HG03571 (cell line): ENCODE data around the gene NOP9.

ENCODE experiments used
- ATAC-seq: cut with Tn5 transposase; IDR thresholded peaks from one replicate; pipeline ENCODE4 v1.9.1; 2021; ENCODE audit not compliant: unreplicated experiment

NOP9 gene, protein sequence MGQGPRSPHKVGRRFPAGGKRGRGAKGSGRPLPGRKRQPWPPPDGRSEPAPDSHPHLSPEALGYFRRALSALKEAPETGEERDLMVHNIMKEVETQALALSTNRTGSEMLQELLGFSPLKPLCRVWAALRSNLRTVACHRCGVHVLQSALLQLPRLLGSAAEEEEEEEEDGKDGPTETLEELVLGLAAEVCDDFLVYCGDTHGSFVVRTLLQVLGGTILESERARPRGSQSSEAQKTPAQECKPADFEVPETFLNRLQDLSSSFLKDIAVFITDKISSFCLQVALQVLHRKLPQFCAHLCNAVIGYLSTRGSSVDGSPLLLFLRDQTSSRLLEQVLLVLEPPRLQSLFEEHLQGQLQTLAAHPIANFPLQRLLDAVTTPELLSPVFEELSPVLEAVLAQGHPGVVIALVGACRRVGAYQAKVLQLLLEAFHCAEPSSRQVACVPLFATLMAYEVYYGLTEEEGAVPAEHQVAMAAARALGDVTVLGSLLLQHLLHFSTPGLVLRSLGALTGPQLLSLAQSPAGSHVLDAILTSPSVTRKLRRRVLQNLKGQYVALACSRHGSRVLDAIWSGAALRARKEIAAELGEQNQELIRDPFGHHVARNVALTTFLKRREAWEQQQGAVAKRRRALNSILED

DNA sequence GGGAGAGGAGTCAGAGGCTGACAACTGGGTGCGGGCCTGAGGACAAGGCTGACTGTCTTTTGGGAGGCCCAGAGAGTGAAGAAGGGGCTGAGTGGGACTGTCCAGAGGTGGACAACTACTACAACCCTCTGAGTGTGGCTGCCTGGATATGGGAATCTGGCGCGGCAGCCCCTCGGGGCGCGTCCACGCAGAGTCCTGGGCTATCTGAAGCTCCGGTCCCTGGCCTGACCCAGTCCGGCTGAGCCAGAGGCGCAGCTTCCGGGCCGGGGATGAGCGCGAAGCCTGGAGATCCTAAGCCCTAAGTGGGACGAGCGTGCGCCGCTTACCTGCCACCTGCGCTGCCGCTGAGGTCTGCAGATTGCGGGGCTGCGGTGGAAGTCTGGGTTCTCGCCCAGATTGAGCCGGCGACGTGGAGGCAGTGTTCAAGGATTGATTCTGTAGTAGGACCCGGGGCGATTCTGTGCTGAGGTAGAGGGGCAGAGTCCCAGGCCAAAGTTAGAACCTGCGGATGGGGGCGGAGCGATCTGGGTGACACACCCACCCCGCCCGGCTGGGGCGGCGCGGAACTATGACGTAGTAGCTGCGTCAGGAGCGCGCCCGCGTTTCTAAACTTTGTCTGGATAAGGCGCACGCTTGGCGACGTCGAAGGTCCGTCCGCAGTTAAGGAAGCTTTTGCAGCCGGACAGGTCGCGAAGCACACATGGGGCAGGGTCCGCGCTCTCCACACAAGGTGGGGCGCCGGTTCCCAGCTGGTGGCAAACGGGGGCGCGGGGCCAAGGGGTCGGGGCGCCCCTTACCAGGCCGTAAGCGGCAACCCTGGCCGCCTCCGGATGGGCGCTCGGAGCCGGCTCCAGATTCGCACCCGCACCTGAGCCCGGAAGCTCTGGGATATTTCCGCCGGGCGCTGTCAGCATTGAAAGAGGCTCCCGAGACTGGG is at the start of gene NOP9, which contains the start of gene DHRS1:
TSS of gene NOP9 (plus strand) at position 596 of the 937 bp plus-strand sequence. CDS start at position 701, 105 bp downstream.
TSS of gene DHRS1 (minus strand) at position 526 of the 937 bp plus-strand sequence. CDS start 674 bp downstream, outside the sequence.
- peak; percentile 60 for ATAC-seq

DNA sequence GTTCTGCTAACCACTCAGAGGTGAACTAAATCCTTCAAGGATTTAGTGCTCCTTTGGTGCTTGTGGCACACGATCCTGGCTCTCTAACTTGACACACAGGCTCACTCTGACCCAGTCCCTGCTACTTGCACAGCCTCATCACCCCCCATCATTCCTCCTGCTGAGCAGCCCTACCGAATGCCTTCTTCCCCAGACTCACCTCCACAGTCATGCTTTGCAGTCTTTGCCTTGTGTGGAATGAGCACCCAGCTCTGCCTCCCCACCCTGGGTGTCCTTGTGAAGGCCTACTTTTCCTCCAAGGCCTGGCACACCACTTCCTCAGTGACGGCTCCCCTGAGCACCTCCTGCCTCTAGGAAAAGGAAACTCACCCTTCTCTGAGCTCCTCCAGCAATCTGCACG is 49.3 kb upstream of the NOP9 start:
- no peak for ATAC-seq

DNA sequence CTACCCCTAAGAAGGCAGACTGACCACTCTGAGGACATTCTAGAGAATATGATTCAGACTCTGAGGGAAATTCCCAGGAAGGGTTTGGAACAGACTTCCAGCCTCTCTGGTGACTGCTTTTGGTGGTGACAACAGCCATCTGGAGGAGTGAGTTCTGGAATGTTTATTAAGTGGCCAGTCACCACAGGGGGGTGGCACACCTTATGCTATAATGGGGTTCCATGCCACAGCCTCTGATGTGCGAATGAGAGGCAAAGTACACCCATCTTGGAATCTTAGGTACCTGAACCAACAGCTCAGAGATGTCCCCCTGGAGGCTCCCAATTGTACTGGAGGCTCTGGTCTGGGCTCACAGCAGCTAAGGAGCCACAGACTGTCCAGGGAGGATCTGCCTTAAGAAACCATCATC is 47.8 kb upstream of the NOP9 start:
- no peak for ATAC-seq

DNA sequence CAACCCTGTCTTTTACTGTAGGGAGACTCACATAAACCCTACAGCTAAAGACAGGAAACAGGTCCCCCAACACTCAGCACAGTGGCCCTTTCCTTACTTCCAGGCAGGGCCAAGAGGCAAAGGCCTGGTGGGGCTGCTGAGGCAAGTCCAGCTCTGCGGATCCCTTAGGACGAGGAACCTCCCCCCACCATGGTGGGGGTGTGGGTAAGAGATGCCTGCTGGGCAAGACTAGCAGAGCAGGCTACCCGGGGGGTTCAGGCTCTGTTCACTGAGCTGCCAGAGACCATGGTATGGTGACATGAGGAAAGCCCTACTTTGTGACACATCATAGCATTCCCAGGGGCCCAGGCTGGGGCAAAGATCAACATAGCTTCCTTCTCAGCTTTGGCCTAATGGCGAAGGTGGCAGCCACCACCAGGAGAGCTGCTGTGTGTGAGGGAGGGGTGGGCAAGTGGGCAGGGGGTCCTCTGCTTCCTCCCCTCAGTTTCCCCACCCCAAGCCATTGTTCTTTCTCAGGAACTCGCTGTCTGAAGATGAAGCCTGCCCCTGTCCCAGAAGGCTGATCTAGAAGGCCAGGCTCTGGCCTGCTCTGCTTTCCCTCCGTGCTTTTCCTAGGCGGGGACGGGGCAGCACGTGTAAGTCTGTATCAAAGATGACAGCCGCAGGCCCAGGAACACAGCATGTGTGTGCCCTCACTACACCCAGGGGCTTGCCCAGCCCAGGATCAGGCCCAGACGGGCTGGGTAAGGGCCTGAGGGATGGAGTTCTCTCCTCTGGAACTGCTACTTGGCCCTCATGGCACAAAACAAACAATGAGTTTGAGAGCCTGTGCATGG is 47.1 kb upstream of the NOP9 start:
- no peak for ATAC-seq

DNA sequence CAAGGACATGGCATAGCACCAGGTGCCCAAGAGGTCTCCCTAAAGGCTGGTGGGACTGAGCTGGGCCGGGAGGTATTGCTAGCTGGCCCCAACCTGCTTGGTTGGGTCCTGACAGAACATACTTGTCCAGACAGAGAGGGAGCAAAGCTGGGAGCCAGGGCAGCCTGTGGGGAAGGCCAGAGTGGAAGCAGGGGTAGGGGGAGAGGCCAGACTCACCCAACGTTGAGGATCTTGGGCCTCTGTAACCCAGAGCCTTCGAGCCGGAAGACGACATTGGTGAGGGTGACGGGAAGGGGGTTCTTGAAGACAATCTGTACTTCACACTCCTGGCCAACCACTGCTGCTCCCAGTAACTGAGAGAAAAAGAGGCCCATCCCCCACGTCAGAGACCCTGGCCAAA is 45.7 kb upstream of the NOP9 start:
- ATAC-seq = no peak

GRCh38 chr14:24254630-24255392 is 44.8 kb upstream of the NOP9 start:
- no peak for ATAC-seq

GRCh38 chr14:24255438-24255837 is 44.2 kb upstream of the NOP9 start:
- ATAC-seq = no peak

DNA sequence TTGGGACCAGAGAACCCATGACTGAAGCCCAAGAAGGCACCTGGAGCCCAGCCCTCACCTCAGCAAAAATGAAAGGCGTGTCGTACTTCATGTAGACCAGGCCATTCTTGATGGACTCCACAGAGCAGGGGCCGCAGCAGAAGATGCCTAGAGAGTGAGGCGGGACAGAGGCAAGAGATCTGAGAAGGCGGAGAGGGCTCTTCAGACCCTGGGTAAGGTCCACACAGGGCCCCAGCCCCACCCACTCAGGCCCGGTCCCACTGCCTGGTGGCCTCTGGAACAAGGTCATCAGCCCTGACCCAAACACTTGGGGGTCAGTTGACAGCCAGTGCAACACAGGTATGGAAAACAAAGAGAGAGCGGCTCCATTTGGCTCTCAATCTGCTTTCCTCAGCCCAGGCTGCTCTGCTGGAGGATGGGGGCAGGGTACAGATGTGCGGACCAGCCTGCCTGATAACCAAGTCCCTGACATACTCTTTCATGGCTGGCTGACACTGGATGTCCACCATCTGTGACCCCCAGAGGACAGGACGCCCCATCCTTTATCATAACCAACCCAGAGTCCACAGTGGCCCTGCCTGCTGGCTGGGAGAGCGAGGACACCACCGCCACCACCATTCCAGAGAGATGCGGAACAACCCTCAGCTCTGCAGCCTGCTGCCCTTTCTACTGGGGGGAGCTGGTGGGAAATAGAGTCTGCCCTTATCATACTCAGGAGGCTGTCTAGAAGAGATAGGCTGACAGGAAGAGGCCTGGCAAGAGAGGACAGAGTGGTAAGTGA is 43.5 kb upstream of the NOP9 start:
- no peak for ATAC-seq

DNA sequence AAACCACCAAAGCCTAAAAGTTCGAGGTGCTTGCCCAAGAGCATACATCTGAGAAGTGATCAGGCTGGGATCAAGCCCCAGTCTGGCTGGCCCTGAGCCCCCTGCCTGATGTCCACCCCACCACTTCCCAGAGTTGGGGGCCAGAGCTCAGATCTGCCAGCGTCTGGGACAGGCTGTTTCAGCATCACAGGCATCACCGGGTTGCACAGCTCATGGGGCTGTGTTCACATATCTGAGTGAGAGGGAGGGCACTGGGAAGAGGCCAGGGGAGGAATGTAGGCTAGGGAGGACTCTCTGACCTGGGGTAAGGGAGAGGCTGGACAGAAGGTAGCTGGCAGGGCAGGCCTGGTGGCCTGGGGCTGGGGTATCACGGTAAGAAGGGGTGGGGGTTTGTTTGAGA is 42.7 kb upstream of the NOP9 start:
- no peak for ATAC-seq

DNA sequence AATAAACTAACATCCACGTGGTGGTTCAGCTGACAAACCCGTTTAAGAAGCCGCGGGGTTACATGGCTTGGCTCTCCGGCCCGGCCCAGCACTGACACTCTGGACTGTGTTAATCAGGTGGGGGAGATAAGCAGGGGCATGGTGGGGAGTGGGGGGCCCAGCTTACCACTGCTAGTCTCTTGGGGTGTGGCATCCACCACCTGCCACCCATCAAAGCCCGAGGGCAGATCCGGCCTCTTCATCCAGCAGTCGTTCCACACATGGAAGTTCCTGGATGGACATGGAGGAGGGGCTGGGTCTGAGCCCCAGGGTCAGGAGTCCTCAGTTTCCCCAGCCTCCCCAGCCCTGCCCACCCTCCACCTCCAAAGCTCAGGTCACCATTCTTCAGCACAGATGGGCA is 41.5 kb upstream of the NOP9 start:
- ATAC-seq = no peak

DNA sequence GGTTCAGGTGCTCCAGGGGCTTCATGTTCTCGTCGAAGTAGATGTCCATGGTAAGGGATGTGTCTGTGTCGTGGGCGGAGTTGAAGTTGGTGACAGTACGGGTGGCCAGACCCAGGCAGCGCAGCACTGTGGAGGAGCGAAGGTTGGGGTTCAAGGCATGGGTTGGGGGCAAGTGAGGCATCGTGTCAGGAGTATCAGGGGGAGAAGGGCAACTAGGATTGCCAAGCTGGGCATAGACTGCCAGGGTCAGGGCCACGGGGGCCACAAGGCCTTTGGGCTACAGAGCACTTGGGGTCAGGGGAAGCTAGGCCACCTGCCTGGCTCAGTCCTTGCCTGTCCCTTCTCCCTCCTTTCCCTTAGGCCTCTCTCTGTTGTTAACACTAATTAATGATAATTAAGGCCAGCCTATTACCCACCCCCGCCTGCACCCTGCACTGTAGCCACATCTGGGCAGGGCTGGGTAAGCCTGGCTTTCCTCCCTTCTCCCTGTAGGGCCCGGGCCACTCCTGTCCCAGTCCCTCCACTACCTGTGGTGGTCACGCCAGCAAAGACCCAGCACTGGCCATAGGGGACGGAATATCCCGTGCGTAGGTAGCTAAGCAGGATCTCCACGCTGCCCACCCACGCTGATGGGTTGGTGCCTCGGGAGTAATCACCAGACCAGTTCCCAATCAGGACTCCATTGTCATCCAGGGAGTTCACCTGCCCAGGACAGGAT is 40.9 kb upstream of the NOP9 start:
- ATAC-seq = no peak

GRCh38 chr14:24259282-24260025 is 40.2 kb upstream of the NOP9 start:
- no peak for ATAC-seq

DNA sequence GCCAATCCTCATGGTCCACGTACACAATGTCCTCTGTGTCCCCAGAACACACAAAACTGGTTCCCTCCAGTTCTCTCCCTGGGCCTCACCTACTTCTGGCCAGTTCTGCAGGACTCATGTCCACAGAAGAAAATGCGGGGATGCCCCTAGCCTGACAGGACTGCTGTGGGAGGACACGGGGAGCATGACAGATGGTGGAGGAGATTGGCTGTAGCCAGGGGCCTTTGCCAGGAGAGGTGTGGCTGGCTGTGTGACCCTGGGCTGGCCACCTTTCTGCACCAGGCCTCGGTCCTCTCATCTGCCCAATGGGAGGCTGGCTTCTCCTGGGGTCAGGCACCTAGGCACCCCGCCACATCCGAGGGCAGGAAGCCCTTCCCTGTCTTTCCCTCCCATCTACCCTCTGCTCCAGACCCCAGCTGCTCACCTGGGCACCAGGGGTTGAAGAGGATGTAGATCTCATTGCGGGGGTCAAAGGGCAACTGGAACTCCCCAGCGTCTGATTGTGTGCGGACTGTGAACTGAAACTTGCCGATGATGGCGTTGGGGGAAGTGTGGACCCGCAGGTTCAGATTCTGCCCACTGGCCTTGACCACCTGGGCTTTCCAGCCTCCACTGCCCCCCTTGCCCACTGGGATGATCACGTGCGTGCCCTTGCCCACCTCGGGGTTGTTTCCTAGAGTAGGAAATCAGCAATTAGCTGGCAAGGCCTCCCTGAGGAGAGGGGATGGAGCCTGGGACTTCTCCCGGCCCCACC is 39.4 kb upstream of the NOP9 start:
- no peak for ATAC-seq

DNA sequence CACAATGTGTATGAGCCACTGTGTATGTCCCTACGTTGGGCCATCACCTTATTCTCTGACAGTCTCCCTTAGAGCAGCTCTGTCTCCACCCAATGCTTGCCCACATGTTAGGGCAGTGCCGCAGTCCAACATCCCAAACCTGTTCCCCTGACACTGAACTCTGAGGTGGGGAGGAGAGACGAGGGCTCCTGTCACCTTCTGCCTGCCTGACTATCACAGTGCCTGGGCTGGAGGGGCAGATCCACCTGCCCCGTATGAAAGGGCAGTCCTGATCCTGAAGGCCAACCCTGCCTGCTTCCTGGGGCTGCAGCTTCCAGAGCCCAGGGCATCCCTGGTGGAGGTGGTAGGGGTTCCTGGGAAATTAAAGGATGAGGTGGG is 38.9 kb upstream of the NOP9 start:
- no peak for ATAC-seq

- ATAC-seq = no peak
These were observed 38.2 kb upstream of the NOP9 start for GRCh38 chr14:24261256-24261968.

- ATAC-seq = no peak
These were observed 37.7 kb upstream of the NOP9 start for GRCh38 chr14:24261969-24262327.
